H1 (cell line): ENCODE measurements around the gene ITGB2. TPM values are rescaled to one million over a fixed set of nuclear protein-coding genes. Genes with fewer than 3 reads are reported as not detected.

Source experiments
- CBX5 ChIP-seq: fragments of 300-800, 300-1000 bp; sonication (generic); IDR thresholded peaks from 2 replicates; pipeline ENCODE4 v1.7.1; 2016; ENCODE audit warnings: antibody characterized with exemption, low read length, low read depth
- CHD7 ChIP-seq: fragments of 300-600 bp; sonication (generic); IDR thresholded peaks from 2 replicates; pipeline ENCODE4 v1.7.1; 2012; ENCODE audit warnings: low read length, moderate library complexity, mild to moderate bottlenecking, inconsistent platforms; ENCODE audit not compliant: insufficient replicate concordance
- CTBP2 ChIP-seq: IDR thresholded peaks from 2 replicates; pipeline ENCODE4 v1.7.0; 2011; ENCODE audit warnings: borderline replicate concordance, mild to moderate bottlenecking, moderate library complexity, mixed read lengths, low read length; ENCODE audit not compliant: insufficient read depth, insufficient read length
- GABPA ChIP-seq: IDR thresholded peaks from 2 replicates; pipeline ENCODE4 v1.6.1; 2011; ENCODE audit warnings: mild to moderate bottlenecking, low read length, moderate library complexity, borderline replicate concordance; ENCODE audit not compliant: insufficient read depth
- HDAC2 ChIP-seq, 2 experiments: fragments of 300-600 bp in 1 of 2; sonication (generic) in 1 of 2; IDR thresholded peaks; 2 replicates each; pipeline ENCODE4 v1.6.1; 2011 to 2012; ENCODE audit warnings: low read depth in 2 of 2, low read length in 2 of 2, mild to moderate bottlenecking in 2 of 2, moderate library complexity in 2 of 2, borderline replicate concordance in 1 of 2, inconsistent platforms in 1 of 2
- HDAC6 ChIP-seq: IDR thresholded peaks from one replicate; pipeline ENCODE4 v1.7.1; 2012; ENCODE audit warnings: low read depth, mild to moderate bottlenecking, inconsistent platforms, low read length, moderate library complexity
- JUND ChIP-seq: IDR thresholded peaks from 2 replicates; pipeline ENCODE4 v1.6.1; 2011; ENCODE audit warnings: mild to moderate bottlenecking, improper control_type of control experiment, low read length
- SP2 ChIP-seq: IDR thresholded peaks from 2 replicates; pipeline ENCODE4 v1.6.1; 2012; ENCODE audit warnings: mild to moderate bottlenecking, low read length, inconsistent platforms
- TAF7 ChIP-seq: optimal IDR thresholded peaks from 2 replicates; pipeline ENCODE3; 2011; ENCODE audit warnings: low read depth, mild to moderate bottlenecking, inconsistent platforms, low read length, moderate library complexity, borderline replicate concordance
- TBP ChIP-seq: IDR thresholded peaks from 2 replicates; pipeline ENCODE4 v1.6.1; 2011; ENCODE audit warnings: low read depth, low read length, improper control_type of control experiment
- polyA plus RNA-seq, 7 experiments: library from polyadenylated mRNA; depleted of rRNA in 3 of 7; stranded (reverse) in 5 of 7; unstranded in 2 of 7; fragments of >200 nt in 5 of 7; fragments of 200-250 nt in 2 of 7; gene quantifications; 1 replicate in 5 of 7; 2 replicates in 1 of 7; 4 replicates in 1 of 7; pipeline versions ENCODE4 v1.2.1 to v1.2.3, GENCODE V29; 2011 to 2013; ENCODE audit warnings: missing spikeins in 2 of 7, mixed read lengths in 2 of 7
- total RNA-seq: library from RNA; stranded (reverse); fragmentation: NEBNext Ultra II Directional; extraction: Animal tissue kit (Norgen Biotek cat#: 25700); gene quantifications from 2 replicates; pipeline ENCODE4 v1.2.1, GENCODE V29; 2021

ITGB2 gene
- total and polyA plus RNA-seq, 2 of the 8 experiments (the other 6 are each of a cell fraction or from before 2014, with no cell fraction given), result 0.24 to 0.63 TPM

- TF ChIP-seq CHD7 (no peak), SP2 (no peak), GABPA (no peak), JUND (no peak), TAF7 (no peak), TBP (no peak), CTBP2 (no peak), HDAC2 (IDR thresholded peaks at IDR 0.05; ENCODE audit: borderline replicate concordance in 1 of 2, low read depth in 2 of 2, low read length in 2 of 2) (no peak), HDAC6 (no peak), CBX5 (no peak)
Observed at GRCh38 chr21:44862869-44863685, 57.6 kb downstream of the ITGB2 start (continued).
